PC-9 (cell line): ENCODE results near the gene ERBB2. TPM values are rescaled to one million over a fixed set of nuclear protein-coding genes. Genes with fewer than 3 reads are reported as not detected.
"Not testable (repeated sequence)": the region's sequence is repeated elsewhere in the genome, so short reads cannot be mapped to it uniquely, and the experiment has no call there.

Source experiments
- BruUV-seq: library from RNA; stranded (reverse); fragments of 400-500 nt; replicated peaks from 2 replicates; lab custom pipeline; 2021; lab: Mats Ljungman, UMichigan
- CTCF ChIA-PET: fragments of 300-600 bp; sonication (Branson Sonifier 250); formaldehyde crosslinking; loops from one replicate; lab custom pipeline; 2022; ENCODE audit warnings: antibody characterized with exemption; lab: Charles Lee
- POLR2A ChIA-PET: fragments of 300-600 bp; sonication (Branson Sonifier 250); formaldehyde crosslinking; loops from one replicate; lab custom pipeline; 2022; ENCODE audit warnings: antibody characterized with exemption; ENCODE audit not compliant: unreplicated experiment; lab: Charles Lee
- DNase-seq, 2 experiments: peaks; one replicate each; pipeline versions ENCODE4 v3.0.0 to v3.0.0-alpha.2; 2015 to 2022; ENCODE audit warnings: mixed read lengths in 1 of 2
- H2AFZ ChIP-seq: fragments of 200-600 bp; sonication (generic); 2 replicates; pipeline ENCODE4 v1.8.1; 2017; ENCODE audit warnings: antibody characterized with exemption
- H3F3A ChIP-seq: fragments of 200-600 bp; sonication (generic); 2 replicates; pipeline ENCODE4 v1.8.1; 2017; ENCODE audit warnings: antibody characterized with exemption, mild to moderate bottlenecking, low read depth; ENCODE audit not compliant: insufficient read depth
- H3K27ac ChIP-seq: fragments of 200-600 bp; sonication (generic); 2 replicates; pipeline ENCODE4 v1.6.1; 2016; ENCODE audit warnings: mixed run types
- H3K27me3 ChIP-seq: fragments of 200-600 bp; sonication (generic); 2 replicates; pipeline ENCODE4 v1.6.1; 2016; ENCODE audit warnings: low read depth, mixed run types; ENCODE audit not compliant: insufficient read depth
- H3K36me3 ChIP-seq: fragments of 200-600 bp; sonication (generic); 2 replicates; pipeline ENCODE4 v1.6.1; 2016; ENCODE audit warnings: low read depth, mixed run types
- H3K4me1 ChIP-seq: fragments of 200-600 bp; sonication (generic); replicated peaks from 2 replicates; pipeline ENCODE4 v1.6.1; 2016; ENCODE audit warnings: mixed run types; ENCODE audit not compliant: insufficient read depth
- H3K4me2 ChIP-seq: fragments of 200-600 bp; sonication (generic); 2 replicates; pipeline ENCODE4 v1.6.1; 2017; ENCODE audit warnings: mixed run types
- H3K4me3 ChIP-seq: fragments of 200-600 bp; sonication (generic); 2 replicates; pipeline ENCODE4 v1.6.1; 2016; ENCODE audit warnings: mixed run types
- H3K79me2 ChIP-seq: fragments of 200-600 bp; sonication (generic); 2 replicates; pipeline ENCODE4 v1.6.1; 2017; ENCODE audit warnings: low read depth, mixed run types
- H3K9me2 ChIP-seq: fragments of 200-600 bp; sonication (generic); 2 replicates; pipeline ENCODE4 v1.8.1; 2017; ENCODE audit warnings: mild to moderate bottlenecking; ENCODE audit not compliant: insufficient read depth
- H3K9me3 ChIP-seq: fragments of 200-600 bp; sonication (generic); 2 replicates; pipeline ENCODE4 v1.8.1; 2016; ENCODE audit warnings: low read depth; ENCODE audit not compliant: insufficient read depth
- H4K20me1 ChIP-seq: fragments of 200-600 bp; sonication (generic); 2 replicates; pipeline ENCODE4 v1.8.1; 2017; ENCODE audit not compliant: insufficient read depth
- EZH2 ChIP-seq: fragments of 200-600 bp; sonication (generic); IDR thresholded peaks from 2 replicates; pipeline ENCODE4 v1.8.0; 2017; ENCODE audit warnings: antibody characterized with exemption, low read depth
- intact Hi-C: fragments of 100-400 bp; cut with micrococcal nuclease; formaldehyde crosslinking; loops from one replicate; pipeline ENCODE4 v1.10.0; 2022; ENCODE audit not compliant: unreplicated experiment
- total RNA-seq: library from RNA; stranded (reverse); gene quantifications from 2 replicates; pipeline ENCODE4 v1.2.3, GENCODE V29; 2021
- TF ChIP-seq, protein P1 (sequence below): fragments of 200-600 bp; sonication (generic); conservative IDR thresholded peaks from 2 replicates; pipeline ENCODE4 v1.6.1; 2017; ENCODE audit warnings: mixed run types, antibody characterized with exemption, mild to moderate bottlenecking, moderate library complexity

Gene ERBB2
- total RNA-seq, 1 experiment from 2014 or later = 90.6 TPM

DNA sequence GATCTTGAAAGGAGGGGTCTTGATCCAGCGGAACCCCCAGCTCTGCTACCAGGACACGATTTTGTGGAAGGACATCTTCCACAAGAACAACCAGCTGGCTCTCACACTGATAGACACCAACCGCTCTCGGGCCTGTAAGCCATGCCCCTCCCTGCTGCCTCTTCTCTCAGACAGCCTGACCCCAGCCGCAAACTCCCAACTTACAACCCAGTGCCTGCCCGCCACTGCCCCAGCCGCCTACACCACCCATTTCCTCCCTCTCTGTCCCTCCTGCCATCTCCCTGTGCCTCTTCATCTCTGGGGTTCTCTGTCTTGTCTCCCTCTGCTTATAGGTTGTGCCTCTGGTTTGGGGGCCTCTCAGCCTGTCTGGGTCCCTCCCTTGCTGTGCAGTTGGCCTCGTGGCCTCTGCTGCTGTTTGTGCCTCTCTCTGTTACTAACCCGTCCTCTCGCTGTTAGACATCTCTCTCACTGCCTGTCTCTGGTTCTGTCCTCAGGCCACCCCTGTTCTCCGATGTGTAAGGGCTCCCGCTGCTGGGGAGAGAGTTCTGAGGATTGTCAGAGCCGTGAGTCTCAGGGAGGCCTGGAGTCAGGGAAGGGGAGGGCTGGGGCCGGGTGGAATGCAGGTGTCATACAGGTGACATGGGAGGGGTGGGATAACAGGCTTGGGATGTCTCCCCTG is 9.6 kb downstream of the ERBB2 start:
- intact Hi-C loops = loop anchor here (5.0 kb wide), 1 partner anchor 43 kb away; no protein-coding TSS in a partner anchor
- no peak overlapping the region for H3K4me3 ChIP-seq
- no peaks in the 10 kb centered on the region for H3K36me3 ChIP-seq
- BruUV-seq = no TSS peak
- ChIA-PET CTCF (no interaction called here), POLR2A (no interaction called here)
- no peak overlapping the region for H3K4me2 ChIP-seq
- H3K27me3 ChIP-seq = no peaks in the 10 kb centered on the region
- no peak for TF ChIP-seq EZH2
- TF ChIP-seq, protein P1, sequence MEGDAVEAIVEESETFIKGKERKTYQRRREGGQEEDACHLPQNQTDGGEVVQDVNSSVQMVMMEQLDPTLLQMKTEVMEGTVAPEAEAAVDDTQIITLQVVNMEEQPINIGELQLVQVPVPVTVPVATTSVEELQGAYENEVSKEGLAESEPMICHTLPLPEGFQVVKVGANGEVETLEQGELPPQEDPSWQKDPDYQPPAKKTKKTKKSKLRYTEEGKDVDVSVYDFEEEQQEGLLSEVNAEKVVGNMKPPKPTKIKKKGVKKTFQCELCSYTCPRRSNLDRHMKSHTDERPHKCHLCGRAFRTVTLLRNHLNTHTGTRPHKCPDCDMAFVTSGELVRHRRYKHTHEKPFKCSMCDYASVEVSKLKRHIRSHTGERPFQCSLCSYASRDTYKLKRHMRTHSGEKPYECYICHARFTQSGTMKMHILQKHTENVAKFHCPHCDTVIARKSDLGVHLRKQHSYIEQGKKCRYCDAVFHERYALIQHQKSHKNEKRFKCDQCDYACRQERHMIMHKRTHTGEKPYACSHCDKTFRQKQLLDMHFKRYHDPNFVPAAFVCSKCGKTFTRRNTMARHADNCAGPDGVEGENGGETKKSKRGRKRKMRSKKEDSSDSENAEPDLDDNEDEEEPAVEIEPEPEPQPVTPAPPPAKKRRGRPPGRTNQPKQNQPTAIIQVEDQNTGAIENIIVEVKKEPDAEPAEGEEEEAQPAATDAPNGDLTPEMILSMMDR = no peak
- no peaks in the 10 kb centered on the region for H3K9me3 ChIP-seq
- H3F3A ChIP-seq = peaks cover 13% of the 10 kb centered on the region; the same call in 1 of the 2 replicates
- no peak for DNase-seq
- H4K20me1 ChIP-seq = peaks cover 4% of the 10 kb centered on the region; the same call in 1 of the 2 replicates
- no peak overlapping the region for H2AFZ ChIP-seq
- peaks cover 35% of the 10 kb centered on the region for H3K4me1 ChIP-seq
- peaks cover 28% of the 10 kb centered on the region for H3K79me2 ChIP-seq
- no peaks in the 10 kb centered on the region for H3K9me2 ChIP-seq
- H3K27ac ChIP-seq = no peak overlapping the region

DNA sequence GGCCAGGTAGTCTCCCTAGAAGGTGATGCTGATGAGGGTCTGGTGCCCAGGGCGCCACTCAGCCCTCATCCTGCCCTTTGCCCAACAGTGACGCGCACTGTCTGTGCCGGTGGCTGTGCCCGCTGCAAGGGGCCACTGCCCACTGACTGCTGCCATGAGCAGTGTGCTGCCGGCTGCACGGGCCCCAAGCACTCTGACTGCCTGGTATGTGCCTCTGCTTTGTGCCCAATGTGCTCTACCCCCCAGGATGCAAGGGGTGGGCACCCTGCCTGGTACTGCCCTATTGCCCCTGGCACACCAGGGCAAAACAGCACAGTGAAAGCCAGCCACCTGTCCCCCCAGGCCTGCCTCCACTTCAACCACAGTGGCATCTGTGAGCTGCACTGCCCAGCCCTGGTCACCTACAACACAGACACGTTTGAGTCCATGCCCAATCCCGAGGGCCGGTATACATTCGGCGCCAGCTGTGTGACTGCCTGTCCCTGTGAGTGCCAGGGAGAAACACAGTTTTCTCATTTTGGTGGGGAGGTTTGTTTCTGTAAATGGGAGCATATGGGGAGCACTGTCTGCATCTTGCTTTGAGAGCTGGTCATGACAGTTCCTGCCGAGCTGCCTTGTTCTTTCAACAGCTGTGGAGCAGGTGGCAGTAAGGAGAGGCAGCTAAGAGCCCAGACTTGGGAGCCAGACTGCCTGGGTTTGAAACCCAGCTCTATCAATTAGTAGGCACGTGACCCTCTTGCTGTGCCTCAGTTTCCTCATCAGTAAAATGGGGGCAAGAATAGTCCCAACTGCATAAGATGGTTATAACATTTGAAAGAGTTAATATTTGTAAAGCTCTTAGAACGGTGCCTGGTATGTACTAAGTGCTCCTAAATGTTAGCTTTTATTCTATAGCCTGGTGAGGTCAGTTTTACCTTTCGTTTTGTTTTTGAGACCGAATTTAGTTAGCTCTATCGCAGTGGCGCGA is 10.4 kb downstream of the ERBB2 start:
- Histone ChIP-seq H3K9me2 (no peaks in the 10 kb centered on the region), H3K27me3 (no peaks in the 10 kb centered on the region), H3K4me2 (no peak overlapping the region), H4K20me1 (peaks cover 4% of the 10 kb centered on the region; the same call in 1 of the 2 replicates), H3K4me3 (no peak overlapping the region), H3K79me2 (peaks cover 20% of the 10 kb centered on the region), H3K36me3 (no peaks in the 10 kb centered on the region), H3K4me1 (peaks cover 27% of the 10 kb centered on the region), H3K9me3 (no peaks in the 10 kb centered on the region), H3K27ac (no peak overlapping the region), H2AFZ (no peak overlapping the region), H3F3A (peaks cover 10% of the 10 kb centered on the region; the same call in 1 of the 2 replicates)
- ChIA-PET POLR2A (no interaction called here), CTCF (interaction anchor here (0.5 kb wide), 1 partner anchor 23 kb away, joined by 3 read pairs; no protein-coding TSS in a partner anchor)
- TF ChIP-seq, protein P1 = no peak
- no peak for TF ChIP-seq EZH2
- DNase-seq = no peak
- BruUV-seq = no TSS peak
- intact Hi-C loops = loop anchor here (5.0 kb wide), 1 partner anchor 42 kb away; no protein-coding TSS in a partner anchor

DNA sequence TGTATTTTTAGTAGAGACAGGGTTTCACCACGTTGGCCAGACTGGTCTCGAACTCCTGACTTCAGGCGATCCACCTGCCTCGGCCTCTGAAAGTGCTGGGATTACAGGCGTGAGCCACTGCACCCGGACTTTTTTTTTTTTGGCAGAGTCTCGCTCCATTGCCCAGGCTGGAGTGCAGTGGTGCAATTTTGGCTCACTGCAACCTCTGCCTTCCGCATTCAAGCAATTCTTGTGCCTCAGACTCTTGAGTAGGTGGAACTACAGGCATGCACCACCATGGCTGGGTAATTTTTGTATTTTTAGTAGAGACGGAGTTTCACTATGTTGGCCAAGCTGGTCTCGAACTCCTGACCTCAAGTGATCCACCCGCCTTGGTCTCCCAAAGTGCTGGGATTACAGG is 11.2 kb downstream of the ERBB2 start:
- CTCF ChIA-PET = interaction anchor here (0.5 kb wide), 1 partner anchor 22 kb away, joined by 3 read pairs; no protein-coding TSS in a partner anchor
- H3K4me3 ChIP-seq, BruUV-seq, H3K9me2 ChIP-seq, H2AFZ ChIP-seq, H3K4me2 ChIP-seq, H3K9me3 ChIP-seq, intact Hi-C loops, H3K27me3 ChIP-seq, H3K27ac ChIP-seq, H4K20me1 ChIP-seq, DNase-seq, POLR2A ChIA-PET, H3K36me3 ChIP-seq, H3F3A ChIP-seq: not testable (repeated sequence)
- peaks cover 21% of the 10 kb centered on the region for H3K4me1 ChIP-seq
- peaks cover 17% of the 10 kb centered on the region for H3K79me2 ChIP-seq
